ENCODE data around the gene TSPEAR.
"Not testable (repeated sequence)": the region's sequence is repeated elsewhere in the genome, so short reads cannot be mapped to it uniquely, and the experiment has no call there.

TSPEAR gene

DNA sequence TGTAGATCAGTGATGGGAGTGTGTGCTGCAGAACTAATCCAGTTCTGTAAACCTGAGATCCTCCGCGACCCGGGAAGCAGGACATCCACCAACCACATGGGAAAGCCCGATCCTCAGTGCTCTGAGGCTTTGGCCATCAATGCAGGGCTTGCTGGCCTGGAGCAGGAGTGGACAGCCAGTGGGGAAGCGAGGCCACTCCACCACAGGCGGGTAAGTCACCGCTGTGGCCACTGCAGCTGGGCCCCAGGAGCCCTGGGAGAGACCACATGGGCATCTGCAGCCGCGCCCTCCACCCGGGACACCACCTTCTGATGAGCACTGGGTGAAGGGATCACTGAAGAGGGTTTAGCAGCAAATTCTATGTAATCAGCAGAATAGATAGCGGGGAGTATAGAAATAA is 30.2 kb downstream of the TSPEAR start:
- no peak for DNase-seq

DNA sequence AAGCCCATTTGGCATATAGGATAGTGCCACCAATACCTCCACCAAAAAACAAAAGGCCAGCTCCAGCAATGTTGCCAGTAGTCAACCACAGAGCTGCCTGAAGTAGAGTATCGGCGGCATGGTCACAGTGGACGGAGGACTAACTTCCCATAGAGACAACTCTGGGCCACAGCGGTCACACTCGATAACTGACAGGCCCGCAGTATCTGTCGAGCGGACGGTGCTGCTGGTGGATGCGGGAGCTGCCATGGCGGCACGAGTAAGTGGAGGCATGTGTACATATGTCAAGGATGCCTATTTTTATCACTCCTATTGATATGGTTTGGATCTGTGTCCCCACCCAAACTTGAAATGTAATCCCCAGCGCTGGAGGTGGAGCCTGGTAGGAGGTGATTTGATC is 33.5 kb downstream of the TSPEAR start:
- DNase-seq, result no peak

DNA sequence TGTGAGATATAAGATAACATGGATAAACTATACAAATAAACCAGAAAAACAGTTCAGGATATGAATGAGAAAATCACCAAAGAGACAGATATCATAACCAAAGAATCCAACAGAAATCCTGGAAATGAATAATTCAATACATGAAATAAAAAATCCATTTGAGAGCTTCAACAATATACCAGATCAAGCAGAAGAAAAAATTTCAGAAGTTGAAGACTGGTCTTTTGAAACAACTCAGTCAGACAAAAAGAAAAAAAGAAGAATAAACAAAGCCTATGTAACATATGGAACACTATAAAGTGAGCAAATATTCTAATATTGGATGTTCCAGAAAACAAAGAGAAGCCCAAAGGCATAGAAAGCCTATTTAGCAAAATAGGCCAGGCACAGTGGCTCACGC is 39.5 kb downstream of the TSPEAR start:
- DNase-seq, result no peak

DNA sequence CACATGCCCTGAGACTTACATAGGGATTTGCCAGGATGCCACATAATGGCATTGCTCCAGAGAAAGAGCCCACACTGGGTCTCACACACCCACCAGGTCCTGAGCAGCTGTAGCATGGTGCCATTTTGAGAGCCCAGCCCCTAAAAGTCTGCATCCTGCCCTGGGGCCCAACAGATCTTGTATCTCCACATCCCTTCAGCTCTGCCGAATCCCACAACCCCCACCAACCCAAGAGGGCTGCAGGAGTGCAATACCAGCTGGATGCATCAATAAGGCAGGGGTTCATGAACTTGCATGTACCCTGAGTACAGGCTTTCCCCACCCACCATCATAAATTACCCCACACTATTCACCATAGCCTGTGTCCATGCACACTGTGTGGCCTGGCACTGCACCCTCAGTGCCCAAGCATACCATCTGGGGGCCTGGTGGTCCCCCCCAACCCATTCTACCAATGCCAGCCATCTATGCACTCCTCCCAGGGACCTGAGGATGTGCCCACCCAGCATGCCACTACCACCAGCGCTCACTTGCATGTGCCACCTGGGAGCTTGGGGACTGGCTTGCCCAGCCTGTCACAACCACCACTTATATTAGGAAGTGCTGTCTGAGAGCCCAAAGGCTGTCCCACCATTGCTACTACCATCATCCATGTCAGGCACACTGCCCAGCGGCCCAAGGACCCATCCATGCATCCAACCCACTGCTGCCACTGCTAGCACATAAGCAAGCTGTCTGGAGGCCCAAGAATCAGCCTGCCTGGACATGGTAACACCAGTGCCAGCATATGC is 40.5 kb downstream of the TSPEAR start:
- DNase-seq, result no peak

DNA sequence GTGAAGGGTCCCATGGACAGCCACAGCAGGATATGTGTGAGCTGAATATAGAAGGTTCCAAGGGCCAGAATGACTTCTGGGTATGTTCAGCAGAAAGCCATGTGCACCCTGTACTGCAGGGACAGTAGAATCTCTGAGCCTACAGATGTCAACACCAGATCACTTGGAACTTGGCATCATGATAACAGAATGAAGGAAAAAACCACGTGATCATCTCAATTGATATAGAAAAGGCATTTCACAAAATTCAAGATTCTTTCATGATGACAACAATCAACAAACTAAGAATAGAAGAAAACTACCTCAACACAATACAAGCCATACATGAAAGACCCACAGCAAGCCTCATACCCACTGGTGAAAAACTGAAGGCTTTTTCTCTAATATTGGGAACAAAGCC is 43.8 kb downstream of the TSPEAR start:
- DNase-seq, result no peak

DNA sequence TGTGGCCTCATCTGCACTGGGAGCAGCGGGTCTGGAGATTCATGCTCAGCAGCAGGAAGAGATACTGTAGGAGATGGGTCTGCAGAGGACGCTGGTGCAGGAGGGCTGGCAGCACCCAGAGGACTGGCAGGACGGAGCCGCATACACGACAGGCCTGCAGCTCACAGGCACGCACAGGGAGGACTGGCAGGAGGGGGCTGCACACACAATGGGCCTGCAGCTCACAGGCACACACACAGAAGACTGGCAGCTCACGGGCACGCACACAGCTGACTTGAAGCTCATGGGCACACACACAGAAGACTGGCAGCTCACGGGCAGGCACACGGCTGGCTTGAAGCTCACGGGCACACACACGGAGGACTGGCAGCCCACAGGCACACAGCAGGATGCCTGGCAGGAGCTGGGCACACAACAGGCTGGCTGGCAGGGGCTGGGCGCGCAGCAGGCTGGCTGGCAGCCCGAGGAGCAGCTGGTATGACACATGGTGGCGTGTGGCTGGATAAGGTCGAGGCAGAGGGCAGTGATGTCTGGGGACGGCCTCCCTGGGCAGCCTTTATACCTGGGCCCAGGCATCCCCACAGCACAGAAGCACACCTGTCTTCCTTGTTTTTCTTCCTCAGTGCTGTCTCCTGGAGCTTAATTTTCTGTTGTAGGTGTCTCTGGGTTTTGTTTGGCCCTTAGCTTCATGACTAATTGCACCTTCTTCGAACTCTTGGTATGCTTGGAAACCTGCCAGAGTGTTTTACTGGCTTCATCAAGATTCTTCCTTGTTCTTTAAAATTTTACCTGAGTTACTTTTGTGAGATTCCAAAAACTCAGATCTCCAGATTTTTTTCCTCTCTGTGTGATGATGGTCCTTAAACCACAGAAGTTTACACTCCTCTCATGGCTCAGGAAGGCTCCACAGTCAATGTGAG is 44.7 kb downstream of the TSPEAR start, which contains the start of gene KRTAP12-2:
TSS of gene KRTAP12-2 (minus strand) at position 527 of the 920 bp plus-strand sequence. CDS start at position 486, 41 bp downstream.
- no peak for DNase-seq

DNA sequence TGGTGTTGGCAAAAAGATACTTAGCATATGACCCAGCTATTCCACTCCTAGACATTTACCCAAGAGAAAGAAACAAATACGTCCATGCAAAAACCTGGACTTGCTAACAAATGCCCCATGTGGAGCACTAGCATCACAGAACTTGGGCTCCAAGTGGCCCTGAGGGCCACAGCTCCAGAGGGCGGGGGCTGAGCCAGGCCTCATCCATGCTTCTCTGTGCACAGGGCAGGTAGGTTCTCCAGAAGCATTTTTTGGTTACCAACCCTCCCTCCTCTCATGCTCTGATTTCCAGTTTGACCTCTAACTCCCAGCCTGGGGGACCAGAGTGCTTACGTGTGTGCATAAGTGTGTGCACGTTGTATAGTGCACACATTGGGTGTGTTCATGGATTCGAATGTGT is 46.7 kb downstream of the TSPEAR start:
- DNase-seq, result no peak

DNA sequence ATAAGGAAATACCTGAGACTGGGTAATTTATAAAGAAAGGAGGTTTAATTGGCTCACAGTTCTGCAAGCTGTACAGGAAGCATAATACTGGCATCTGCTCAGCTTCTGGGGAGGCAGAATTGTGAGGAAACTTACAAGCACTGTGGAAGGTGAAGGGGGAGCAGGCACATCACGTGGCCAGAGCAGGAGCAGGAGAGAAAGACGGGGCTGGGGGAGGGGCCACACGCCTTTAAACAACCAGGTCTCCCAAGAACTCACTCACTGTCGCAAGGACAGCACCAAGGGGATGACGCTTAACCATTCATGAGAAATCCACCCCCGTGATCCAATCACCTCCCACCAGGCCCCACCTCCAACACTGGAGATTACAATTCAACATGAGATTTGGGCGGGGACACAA is 49.8 kb downstream of the TSPEAR start:
- DNase-seq, result not testable (repeated sequence)

DNA sequence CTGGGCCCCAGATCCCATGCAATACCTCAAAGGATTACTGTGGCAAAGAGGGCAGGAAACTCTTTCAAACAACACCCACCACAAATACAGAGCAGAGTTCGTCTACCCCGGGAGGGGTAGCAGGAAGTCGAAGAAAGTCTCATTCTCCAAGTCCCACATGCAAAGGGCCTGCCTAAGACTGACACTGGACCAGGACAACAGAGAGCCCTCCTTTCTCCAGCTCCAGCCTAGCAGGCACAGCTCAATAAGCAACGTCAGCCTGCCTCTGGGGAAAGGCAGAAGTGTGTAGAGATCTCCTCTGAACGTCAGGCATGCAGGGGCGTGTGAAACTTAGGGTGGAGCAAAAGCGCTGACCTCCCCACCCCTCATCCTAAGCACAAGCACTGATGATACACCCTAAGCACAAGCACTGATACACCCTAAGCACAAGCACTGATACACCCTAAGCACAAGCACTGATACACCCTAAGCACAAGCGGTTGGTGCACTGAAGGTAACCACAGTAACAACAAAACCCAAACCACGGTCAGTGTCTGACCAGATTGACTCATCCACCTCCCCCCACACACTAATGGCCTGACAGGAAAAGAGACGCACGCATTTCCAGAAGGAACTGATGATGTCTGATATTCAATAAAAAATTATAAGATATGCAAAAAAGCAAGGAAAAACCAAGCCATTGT is 52.3 kb downstream of the TSPEAR start:
- DNase-seq, result no peak

DNA sequence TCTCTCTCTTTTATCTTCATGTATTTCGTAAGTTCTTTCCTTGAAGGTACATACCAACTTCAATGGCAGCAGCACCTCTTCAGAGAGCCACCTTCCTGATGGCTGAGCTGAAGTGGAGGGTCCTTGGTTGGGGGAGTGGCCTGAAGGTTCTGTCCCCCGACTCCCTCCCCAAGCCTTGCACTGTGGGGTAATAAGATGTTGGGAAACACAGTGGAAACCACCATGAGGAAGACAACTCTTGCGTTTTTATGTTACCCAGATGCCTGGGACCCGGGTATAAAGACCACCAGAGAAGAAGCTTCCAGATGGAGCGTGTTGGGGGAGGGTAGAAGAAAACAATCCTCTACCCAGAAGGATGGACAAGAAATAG is 52.8 kb downstream of the TSPEAR start:
- no peak for DNase-seq

DNA sequence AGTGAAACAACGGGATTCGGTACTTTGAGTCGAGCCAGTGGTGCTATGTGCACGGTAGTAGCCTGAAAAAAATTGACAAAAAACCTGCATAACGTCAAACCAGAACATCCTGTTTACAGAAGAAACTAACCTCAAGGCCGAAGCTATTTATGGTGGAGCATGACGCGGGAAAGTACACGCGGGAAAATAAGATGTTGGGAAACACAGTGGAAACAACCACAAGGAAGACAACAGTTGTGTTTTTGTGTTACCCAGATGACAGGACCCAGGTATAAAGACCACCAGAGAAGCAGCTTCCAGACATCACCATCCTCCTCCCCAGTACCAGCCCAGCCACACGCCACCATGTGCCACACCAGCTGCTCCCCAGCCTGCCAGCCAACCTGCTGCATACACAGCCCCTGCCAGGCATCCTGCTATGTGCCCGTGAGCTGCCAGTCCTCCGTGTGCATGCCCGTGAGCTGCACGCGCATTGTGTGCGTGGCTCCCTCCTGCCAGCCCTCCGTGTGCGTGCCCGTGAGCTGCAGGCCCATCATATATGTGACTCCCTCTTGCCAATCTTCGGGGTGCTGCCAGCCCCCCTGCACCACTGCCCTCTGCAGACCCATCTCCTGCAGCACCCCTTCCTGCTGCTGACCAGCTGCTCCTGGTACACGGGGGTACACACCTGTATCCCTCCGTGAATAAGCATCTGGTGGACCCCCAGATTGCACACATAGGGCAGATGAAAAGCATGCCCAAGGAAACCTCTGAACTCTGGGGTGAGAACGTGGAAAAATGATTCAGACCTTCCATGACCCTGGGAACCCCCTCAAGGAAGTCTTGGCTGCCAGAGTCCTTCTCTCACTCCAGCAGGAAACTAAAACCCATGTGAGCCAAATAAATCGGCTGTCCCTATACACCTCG is 53.5 kb downstream of the TSPEAR start, which contains the start of gene KRTAP12-3:
TSS of gene KRTAP12-3 (plus strand) at position 298 of the 906 bp plus-strand sequence. CDS start at position 346, 48 bp downstream.
- no peak for DNase-seq

DNA sequence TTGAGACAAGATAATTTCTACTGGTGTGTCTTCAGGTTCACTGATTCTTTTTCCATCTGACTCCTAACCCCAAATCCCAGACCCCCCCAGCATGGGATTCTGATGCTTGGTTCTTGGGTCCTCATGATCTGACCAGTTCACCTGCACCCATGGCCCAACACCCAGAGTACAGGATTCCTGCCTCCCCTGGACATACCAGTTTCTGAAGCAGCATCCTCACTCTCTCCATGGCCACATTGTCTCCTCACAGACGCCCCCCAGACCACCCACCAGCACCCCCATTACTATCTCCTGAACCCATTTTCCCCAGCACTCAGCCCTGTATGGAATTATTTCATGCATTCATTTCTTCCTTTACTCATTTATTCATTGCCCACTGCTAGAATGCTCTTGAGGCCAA is 54.5 kb downstream of the TSPEAR start:
- DNase-seq, result no peak

DNA sequence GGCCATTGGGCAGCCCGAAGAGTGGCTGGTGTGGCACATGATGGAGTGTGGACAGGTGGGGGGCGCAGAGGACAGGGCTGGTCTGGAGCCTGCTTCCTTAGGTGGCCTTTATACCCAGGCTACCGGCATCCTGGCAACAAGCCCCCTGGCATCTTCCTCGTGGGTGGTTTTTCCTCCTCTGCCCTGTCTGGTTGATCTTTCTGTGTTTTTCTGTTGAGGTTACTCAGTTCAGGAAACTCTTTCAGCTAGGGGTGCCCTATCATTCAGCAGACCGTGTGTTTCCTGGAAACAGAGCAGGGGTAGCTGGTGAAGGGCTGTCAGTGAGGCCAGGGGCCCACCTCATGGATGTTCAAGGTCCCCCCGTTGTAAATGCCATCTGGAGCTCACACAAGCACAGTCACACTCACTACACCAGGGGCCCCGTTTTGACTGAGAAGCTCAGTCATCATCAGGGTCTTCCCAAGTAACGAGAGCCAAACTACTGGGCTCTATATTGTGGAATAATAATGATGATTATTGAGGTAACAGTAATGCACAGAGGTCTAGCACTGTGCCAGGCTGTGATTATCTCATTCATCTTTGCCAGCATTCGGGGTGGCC is 56.7 kb downstream of the TSPEAR start, which contains the start of gene KRTAP12-4:
TSS of gene KRTAP12-4 (minus strand) at position 84 of the 600 bp plus-strand sequence. CDS start at position 39, 45 bp downstream.
- no peak for DNase-seq

DNA sequence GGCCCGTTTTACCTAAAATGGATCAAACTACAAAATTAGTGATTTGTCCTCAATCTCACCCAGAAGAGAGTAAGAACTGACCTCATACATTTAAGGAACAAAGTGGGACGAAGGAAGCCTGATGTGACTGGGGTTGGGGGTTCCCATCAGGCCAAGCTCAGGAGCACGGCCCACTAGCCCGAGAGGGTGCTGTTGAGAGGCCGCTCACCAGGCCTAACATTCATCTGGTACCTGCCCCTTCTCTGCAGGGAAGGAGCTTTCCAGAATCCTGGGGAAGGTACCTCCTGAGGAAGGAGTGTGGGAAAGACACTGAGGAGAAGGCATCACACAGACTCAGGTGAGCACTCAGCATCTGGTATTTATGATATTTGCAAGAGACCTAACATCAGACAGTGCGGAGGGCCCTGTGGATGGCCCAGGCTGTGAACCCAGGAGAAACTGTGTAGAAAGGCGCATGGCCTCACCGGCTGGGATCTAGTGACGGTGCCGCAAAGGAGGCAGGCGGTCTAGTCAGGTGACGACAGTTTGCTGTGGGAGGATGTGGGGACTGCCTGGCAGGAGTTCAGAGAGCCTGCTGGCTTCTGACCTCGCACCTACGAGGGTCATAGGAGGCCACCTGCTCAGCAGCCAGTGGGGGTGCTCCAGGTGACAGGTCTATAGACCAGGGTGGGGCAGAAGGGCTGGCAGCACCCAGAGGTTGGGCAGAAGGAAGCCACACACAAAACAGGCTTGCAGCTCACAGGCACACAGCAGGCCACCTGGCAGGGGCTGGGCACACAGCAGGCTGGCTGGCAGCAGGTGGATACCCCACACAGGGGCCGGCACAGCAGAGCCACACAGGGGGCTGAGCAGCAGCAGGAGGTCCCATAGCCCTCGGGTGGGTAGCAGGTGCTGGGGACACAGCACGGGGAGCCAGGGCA is 57.5 kb downstream of the TSPEAR start:
- DNase-seq, result no peak

DNA sequence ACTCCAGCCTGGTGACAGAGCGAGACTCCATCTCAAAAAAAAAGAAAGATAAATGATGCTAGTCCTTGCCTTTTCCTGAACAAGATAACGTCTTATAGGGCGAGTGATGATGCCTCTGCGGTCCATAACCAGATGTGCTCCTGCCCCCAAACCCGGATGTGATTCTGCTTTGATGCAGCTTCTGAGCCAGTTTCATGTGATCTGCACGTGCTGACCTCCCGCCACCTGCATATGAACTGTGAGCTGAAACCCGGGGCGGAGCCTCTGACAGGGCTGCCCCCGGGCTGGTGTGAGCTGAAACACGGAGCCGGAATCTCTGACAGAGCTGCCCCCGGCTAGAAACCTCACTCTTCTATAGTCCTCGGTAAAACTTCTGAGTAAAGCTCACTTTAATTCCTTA is 58.2 kb downstream of the TSPEAR start:
- DNase-seq, result no peak

DNA sequence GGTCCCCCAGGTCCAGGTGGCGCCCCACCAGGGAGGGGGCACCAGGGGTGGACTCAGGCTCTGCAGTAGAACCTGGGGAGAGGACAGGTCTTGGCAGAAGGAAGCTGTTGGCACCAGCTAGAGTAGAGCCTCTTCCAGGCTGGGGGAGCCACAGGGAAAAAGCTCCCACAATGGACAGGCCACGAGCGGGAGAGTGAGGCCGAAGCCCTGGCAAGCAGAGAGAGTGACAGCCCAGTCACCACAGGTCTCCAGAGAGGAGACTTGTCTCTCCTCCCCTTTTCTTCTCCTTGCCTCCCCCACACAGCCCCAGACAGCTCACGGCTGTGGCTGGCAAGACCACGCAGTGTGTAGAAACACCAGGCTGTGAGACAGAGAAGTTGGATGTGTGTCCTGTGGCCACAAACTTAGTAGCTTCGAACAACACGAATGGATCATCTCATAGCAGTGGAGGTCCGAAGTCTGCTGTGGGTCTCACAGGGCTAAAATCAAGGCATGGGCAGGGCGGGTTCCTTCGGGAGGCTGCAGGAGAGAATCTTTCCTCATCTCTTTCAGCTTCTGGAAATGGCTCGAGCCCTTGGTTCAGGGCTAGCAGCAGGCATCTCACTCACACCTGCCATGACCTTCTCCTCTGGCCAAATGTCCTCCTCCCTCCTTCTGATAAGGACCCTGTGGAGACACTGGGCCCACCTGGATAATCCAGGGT is 60.2 kb downstream of the TSPEAR start:
- no peak for DNase-seq

DNA sequence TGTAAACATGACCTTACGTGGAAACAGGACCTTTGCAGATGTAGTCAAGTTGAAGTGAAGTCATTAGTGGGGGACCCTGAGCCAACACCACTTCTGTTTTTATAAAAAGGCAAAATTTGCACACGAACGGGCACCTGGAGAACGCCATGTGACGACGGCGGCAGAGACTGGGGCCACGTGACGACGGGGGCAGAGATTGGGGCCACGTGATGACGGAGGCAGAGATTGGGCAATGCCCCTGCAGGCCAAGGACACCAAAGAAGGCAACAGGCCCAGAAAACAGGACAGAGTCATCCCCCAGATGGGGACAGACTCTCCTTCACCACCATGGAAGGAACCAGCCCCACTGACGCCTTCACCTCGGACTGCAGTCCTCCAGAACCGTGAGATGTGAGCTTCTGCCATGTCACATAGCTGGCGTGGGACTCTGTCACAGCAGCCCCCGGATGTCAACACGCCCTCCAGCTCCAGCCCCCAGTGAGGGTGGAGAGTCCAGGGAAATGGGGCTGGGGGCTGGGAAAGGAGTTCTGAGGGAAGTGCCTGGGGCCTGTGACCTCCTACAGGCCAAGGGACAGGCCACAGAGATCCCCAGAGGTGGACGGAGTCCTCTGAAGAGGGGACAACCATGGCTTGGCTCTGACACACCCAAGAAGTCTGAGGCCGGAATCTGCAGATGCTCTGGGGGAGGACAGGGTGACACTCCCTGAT is 61.0 kb downstream of the TSPEAR start:
- DNase-seq, result no peak

DNA sequence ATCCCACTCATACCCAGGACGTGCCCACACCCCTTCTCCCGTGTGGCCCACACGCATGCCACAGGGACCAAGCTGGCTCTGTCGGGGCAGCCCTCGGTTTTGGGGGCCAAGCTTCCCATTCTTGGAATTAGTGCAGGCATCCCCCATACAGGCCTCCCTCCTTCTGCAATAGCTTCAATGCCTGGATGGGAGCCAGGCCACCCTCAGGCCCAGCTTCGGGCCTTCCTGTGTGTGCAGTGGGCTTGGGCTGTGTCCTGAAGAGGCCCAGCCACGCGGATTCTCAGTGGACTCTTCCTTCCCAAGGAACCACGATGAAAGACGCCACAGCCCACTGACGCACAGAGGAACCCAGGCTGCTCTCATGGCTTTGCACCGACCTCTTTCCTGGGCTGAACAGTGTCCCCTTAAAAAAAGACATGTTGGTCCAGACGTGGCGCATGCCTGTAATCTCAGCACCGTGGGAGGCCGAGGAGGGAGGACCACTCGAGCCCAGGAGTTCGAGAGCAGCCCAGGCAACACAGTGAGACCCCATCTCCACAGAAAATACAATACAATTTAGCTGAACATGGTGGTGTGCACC is 61.8 kb downstream of the TSPEAR start:
- DNase-seq, result no peak
